Measurements from ENCODE around the gene NSUN3.

- no peak for TF ChIP-seq POLR2AphosphoS5 (IDR thresholded peaks at IDR 0.05; ENCODE audit: low read depth, low read length)
- TF ChIP-seq CTCF (IDR thresholded peaks at IDR 0.05) = no peak
Observed at GRCh38 chr3:94065122-94065521, 2.3 kb downstream of the NSUN3 start.
